HG02588 (cell line): Measurements from ENCODE around the gene SYT17.
"Not testable (repeated sequence)": the region's sequence is repeated elsewhere in the genome, so short reads cannot be mapped to it uniquely, and the experiment has no call there.

ENCODE experiments used
- ATAC-seq: cut with Tn5 transposase; IDR thresholded peaks from one replicate; pipeline ENCODE4 v1.9.1; 2021; ENCODE audit warnings: mild to moderate bottlenecking, moderate library complexity; ENCODE audit not compliant: unreplicated experiment

Gene SYT17

DNA sequence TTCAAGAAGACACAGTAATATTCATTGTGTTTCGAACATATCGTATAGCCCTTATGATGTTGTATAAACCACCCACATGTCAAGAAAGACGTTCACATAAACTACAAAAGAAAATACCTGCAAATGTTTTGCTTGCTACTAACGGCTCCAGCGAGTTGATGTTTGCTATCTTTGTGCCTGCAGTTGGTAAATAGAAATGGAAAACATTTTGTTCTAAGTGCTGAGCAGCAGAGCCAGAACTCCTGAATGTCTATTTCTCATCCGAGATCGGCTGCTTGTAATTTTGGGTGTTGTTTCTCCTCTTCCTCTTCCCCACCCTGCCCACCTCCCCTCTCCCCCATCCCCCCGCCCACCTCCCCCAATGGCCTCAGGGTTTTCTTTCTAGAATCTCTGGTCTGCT is 5.0 kb downstream of the SYT17 start:
- no peak for ATAC-seq

DNA sequence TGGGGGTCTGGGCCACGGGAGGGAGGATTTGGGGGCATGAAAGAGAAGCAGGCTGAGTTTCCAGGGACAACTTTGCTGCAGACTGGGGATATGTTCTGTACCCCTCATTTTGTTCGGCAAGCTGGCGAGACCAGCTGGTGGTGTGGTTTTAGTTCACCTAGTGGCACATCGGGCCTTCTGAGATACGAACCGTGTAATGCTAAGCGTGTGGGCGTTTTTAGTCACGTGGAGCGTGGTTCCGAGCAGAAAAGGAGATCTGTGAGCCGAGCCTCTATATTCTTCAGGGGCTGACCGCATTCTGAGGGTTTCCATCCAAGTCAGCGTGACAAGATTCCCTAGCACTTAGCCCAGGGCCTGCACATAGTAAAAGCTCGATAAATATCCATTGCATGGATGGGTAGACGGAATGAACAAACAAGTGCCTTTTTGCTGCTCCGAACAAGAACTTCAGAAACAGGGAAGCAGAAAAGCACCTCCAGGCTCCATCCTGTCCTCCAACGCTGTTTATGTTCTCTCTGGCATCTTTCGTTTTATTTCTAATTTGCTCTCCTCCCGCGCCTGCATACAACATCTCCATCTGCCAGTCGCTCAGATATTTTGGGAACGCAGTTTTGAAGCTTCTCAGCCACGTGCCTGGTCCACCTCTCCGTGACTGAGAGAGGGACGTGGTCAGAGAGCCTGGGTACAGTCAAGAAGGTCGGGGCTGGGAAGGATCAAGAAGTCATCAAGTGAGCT is 5.8 kb downstream of the SYT17 start:
- ATAC-seq, result no peak

DNA sequence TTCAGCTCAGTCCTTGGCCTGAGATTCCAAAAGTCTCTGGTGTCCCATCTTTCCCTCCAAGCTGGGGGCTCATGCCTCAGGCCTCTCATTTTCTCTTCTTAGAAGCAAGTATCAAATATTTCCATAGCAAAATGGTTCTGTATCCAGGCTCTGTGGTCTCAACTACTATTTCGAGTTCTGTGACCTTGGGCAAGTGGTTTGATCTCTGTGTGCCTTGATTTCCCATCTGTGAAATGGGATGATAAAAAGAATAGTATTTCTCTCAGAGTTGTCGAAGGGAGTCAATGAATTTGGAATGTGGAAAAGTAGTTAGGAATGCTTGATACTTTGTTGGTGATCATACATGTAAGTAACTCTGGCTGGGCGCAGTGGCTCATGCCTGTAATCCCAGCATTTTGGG is 6.4 kb downstream of the SYT17 start:
- no peak for ATAC-seq

DNA sequence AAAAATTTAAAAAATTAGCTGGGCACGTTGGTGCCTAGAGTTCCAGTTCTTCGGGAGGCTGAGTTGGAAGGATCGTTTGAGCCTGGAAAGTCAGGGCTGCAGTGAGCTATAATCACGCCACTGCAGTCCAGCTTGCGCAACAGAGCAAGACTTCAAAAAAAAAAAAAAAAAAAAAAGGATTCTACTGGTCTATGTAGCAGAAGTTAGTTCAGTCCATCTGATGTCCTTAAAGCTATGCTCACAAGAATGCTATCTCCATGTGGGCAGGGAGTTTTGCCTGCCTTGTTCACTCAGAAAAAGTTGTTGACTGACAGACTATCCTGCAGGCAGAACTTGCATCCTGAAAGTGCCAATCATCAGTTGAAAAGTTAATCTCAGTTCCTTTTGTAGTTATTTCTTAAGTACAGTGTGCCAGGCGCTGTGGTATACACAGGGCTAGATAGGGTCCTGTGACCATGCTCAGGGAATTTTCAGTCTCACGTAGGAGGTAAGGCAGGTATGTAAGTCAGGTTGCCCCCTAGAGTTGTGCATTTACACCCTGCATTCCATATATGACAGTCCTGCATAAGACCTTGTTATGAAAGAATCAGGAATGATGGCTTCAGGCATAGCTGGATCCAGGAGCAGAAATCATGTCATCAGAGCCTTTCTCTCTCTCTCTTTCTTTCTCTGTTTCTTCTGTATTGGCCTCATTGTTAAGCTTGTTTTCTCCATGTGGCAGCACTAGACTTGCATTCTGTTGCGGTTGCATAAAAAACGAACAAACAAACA is 7.6 kb downstream of the SYT17 start:
- ATAC-seq, result no peak

DNA sequence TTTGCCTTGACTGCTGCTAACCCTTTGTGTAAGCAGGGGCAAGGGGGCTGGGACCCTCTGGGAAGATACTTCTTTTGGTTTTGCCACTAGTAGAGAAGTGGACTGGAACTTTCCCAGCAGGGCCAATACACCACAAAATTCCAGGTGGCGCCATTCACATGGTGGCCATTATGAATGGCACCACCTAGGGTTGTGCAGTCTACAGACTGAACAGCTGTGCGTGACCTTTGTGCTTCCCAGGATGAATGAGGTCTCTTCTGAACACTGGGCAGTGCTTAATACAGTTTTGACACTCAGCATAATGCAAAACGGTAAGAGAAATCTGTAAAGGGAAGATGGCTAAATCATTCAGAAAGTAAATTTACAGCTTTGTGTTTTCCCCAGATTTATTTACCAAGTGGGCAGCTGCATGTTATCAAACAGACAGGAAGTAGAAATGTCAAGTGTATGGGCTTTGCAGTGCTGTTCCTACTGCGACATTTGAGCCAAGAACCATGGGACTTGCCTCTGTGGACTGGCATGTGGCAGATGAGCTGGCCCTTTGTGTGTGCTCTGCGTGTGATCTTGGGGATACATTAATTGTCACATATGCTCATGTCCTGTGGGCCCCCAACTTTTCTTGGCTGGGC is 9.2 kb downstream of the SYT17 start:
- ATAC-seq, result no peak

DNA sequence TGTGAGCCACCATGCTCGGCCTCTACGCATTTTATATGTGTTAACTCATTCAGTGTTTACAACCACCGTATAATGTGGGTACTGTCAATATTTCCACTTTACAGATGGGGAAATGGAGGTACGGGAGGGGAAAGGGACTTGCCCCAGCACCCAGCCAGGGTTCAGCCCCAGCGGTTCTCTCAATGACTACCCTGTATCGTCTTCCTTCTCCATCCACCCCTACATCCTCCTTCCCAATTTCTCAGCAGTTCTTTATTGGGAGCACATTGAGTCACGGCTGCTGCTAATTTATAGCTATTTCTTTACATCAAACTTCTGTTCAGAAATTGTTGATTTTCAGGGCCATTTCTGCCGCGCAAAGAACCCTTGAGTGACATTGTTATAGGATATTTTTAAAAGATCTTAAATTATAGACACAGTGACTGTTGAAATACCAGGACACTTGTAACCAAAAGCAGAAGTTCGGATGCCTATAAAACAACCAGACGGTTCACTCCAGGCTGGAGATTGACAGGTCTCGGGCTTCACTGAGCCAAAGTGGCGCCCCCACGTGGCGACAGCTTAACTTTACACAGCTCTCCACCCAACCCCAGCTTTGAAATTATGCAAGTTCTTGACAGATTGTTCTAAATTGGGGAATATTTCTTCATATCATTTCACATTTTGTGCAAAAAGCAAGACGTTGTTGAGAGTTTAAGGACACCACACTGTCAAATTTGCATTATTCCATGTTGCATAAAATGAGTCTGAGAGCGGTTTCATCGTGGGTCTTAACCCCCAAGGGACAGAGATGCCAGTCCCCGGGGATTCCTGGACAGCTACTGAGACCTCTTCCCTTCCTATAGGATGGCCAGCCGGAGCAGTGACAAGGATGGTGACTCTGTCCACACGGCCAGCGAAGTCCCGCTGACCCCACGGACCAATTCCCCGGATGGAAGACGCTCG is 11.8 kb downstream of the SYT17 start:
- ATAC-seq, result no peak

DNA sequence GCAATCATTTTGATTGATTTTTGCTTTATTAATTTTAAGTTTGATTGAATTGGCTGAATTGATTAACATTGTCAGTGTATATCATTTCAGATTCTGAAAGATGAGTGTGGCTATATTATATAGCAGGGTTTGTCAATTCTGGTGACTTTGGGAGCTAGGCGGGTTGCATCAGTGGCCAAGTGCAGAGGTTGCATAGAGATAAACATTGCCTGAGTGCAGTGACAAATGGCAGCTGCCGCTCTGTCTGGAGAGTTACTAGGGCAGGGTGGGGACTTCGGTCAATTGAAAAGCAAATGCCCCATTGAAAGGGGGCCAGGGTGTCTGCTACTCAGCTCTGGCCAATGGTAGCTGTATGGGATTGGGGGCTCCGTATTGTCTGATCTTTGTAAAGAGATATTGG is 12.7 kb downstream of the SYT17 start:
- no peak for ATAC-seq

DNA sequence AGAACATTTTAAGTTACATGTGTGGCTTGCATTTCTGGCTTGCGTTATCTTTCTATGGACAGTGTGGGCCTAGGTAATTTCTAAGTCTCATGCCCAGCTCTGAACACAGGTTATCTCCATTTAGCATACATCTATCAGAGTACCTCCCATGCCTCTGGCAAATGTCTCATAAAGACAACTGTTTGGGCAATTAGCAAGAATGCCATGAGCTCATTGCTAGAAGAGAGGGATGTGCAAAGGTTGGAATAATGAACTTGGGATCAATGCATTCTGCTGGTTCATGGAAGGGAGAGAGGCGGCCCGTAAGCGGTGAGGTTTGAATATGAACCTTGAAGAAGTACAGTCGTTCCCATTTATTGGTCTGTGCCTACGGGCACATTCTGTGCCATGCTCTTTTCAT is 14.4 kb downstream of the SYT17 start:
- ATAC-seq, result no peak

DNA sequence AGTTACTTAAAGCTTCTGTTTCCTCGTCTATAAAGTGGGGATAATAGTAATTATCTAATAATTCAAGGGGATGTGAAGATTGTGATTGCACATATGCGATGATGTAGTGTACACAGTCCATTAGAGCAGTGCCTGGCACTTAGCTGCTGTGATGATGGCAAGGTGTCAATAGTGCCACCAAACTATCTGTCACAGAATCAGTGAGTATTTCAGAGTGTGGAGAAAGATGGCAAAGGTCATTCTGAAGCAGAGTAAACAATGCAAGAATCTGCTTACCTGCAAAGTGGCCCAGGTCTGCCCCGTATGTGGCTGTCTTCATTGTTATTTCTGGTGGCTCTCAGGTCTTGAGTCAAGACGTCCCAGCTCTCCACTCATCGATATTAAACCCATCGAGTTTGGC is 15.1 kb downstream of the SYT17 start:
- ATAC-seq, result no peak

DNA sequence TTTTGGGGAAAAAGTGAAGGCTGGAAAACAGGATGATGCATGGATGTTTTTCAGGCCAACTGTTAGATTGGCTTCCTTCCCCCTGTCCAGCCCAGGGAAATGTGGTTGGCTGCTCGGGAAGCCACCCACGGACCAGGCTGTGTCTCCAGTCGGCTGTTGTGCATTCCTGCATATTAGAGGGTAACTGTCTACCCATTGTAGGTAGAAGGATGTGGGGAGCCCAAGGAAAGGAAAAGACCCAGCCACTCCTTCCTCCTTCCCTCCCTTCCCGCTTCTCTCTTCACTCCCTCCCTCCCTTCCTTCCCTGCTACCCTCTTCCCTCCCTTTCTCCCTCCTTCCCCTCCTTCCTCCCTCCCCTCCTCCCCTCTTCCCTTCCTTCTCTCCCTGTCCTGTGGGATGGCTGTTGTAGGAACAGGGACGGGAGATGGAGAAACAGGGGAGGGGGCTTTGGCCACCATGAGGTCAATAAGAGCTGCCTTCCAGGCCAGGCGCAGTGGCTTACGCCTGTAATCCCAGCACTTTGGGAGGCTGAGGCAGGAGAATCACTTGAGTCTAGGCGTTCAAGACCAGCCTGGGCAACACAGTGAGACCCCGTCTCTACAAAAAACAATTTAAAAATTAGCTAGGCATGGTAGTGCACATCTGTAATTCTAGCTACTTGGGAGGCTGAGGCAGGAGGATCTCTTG is 16.9 kb downstream of the SYT17 start:
- no peak for ATAC-seq

DNA sequence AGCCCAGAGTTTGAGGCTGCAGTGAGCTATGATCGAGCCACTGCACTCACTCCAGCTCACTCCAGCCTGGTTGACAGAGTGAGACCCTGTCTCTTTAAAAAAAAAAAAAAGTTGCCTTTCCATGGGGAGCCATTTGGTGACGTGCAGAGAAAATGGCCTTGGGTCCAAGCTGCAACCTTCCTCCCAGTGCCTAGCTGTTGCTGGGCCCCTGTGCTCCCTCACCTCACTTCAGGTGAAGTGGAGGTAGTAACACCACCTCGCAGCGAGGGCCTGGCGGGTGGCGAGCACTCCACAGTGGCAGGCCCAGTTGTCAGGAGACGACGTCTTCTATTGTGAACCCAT is 17.4 kb downstream of the SYT17 start:
- no peak for ATAC-seq

DNA sequence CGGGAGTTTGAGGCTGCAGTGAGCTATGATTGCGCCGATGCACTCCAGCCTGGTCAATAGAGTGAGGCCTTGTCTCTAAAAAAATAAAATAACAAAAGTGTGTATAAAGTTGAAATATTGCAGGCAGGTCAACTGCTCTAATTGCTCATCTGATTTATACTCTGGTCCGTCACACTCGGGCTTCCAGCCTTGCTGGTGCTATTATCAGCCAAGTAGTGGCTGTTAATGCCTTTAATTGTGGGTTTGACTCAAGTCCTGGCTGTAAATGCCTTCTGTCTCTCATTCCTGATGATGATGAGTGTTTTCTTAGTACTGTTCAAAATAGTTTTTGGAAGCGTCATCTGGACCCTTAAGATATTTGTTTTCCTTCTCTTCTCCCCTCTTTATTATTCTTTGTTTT is 18.4 kb downstream of the SYT17 start:
- no peak for ATAC-seq

DNA sequence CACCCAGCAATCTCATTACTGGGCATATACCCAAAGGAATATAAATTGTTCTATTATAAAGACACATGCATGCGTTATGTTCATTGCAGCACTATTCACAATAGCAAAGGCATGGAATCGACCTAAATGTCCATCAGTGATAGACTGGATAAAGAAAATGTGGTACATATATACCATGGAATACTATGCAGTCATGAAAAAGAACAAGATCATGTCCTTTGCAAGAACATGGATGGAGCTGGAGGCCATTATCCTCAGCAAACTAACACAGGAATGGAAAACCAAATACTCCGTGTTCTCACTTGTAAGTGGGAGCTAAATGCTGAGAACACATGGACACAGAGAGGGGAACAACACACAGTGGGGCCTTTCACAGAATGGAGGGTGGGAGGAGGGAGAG is 19.9 kb downstream of the SYT17 start:
- not testable (repeated sequence) for ATAC-seq

DNA sequence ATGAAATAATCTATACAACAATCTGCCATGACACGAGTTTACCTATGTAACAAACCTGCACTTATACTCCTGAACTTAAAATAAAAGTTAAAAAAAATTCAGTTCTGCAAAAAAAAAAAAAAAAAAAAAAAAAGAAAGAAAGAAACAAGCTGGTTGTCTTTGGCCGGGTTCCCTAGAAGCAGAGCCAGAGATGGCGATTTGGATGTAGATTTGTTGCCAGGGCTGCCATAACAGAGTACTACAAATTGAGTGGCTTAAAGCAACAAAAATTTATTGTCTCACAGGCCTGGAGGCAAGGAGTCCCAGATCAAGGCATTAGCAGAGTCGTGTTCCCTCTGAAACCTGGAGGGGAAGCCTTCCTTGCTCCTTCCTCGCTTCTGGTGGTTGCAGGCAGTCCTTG is 20.4 kb downstream of the SYT17 start:
- ATAC-seq, result no peak

DNA sequence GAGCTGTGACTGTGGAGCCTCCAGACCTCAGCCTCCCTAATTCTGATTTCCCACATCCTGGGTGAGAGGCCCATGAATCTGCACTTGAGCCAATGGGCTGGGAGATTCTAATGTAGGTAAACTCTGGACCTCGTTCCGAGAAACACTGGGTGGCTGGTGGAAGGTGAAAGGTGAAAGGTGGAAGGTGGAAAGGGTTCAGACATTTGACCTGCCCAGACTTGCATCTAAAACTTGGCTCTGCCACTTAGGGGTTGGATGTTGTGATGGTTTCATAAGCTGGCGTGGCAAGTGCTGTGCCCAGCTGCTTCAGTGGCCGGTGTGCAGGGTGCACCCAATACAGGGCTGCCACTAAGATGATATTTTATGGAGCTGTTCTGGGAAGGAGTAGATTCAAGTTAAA is 24.8 kb downstream of the SYT17 start:
- ATAC-seq, result no peak

DNA sequence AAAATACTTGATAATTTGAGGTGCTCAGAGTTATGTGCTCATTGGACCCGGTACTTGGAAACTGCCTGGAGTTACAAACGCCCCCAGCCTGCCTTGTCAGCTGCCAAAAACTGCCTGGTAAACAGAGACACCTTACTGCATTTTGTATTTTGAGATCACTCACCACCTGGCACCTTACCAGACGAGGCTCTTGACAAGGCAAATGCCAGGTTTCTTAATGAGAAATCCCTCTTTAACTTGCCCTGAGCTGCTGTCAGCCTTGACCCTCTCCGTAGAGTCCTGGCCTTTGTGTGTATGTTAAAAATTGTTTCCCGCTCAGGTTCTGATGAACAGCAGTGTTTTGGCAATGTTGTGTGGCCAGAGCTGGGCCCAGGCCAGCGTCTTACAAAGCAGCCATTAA is 28.8 kb downstream of the SYT17 start:
- ATAC-seq, result no peak

DNA sequence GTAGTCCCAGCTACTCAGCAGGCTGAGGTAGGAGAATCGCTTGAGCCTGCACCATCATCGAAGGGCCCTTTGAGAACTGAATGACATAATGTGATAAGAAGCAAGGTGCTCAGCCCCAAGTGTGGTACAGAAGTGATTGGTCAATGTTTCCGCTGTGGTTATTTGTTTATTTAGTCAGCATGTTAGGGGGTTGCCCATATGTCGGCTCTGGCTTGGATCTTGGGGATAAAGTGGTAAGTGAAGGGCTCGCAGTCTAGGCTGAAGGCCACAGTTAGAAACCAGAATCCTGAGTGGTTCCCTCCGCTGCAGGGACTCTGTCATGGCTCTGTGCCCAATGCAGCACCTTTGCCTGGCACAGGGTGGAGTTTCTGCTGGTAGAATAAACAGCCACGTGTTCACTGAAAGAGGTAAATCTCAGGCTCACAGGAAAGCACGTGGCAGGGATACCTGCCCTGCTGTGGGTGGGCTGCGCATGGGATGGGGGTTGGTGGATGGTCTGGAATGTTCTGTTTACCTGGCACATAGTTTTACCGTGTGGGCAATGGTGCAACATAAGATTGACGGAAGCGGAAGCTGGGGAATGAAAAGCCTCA is 35.4 kb downstream of the SYT17 start:
- no peak for ATAC-seq

DNA sequence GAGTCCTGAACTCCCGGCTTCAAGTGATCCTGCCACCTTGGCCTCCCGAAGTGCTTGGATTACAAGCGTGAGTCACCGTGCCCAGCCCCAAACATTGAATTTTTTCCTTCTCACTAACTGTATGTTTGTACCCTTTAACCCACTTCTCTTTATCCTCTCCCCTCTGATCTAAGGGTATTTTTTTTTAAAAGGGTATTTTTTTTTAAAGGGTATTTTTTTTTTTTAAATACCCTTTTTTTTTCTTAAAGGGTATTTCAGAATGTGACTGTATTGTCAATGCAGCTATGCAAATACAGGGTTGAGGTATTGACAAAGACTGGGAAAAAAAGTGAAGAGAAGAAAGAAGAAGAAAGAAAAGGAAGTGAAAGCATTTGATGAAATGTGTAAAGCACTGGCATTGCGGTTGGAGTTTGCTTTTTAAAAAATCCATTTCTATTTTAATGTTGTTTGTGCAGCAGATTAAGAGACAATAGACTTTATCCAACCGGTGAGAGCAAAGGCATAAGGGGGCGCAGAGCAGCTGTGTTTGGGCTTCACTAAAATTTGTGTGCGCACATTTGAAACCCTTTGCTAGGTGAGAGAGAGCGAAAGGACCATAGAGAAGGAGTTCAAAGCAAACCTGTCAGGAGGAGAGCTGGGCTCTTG is 42.4 kb downstream of the SYT17 start:
- peak; percentile 67 for ATAC-seq

DNA sequence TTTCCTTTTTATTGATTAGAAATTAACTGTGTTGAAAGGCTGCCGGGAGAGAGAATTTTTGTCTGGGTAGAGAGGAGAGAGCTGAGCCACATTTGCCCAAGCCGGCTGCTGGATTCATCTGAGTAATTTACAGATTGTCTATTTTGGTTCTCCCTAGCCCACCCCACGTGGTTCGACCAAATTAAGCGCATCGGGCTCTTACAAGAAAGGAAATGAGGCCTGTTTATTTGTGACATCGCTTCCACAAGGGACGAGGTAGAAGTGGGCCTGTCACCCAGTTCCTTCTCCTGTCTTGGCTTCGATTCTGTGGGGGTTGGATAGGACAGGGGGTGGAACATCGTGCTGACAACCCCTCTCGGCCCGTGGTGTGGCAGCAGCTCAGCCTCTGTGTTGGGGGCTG is 42.9 kb downstream of the SYT17 start:
- ATAC-seq, result peak; percentile 32

DNA sequence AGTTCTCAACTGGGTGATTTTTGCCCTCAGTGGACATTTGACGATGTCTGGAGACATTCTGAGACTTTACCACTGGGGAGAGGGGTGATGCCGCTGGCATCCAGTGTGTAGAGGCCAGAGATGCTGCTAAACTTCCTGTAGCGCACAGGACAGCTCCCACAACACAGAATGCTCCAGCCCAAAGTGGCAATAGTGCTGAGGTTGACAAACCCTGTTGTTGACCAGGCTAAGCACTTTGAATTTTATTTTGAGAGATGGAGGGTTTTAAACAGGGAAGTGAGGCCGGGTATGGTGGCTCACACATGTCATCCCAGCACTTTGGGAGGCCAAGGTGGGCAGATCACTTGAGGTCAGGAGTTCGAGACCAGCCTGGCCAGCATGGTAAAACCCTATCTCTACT is 44.0 kb downstream of the SYT17 start:
- ATAC-seq, result no peak
